ENCODE data around the gene PPFIA4. TPM values are rescaled to one million over a fixed set of nuclear protein-coding genes. Genes with fewer than 3 reads are reported as not detected.

Gene PPFIA4
- total RNA-seq, 3 donors from 2014 or later (not counting 1 experiment from before 2014, with no cell fraction given) = 0.18 to 0.88 (median 0.33) TPM

- DNase-seq (no peak), ATAC-seq (no peak)
- Mint-ChIP-seq H3K27me3 (ENCODE audit: low read depth in 2 of 2) (peaks cover 25 to 36% of the 10 kb centered on the region in 2 donors), H3K36me3 (no peaks in the 10 kb centered on the region), H3K27ac (no peak overlapping the region), H3K4me1 (peaks cover 0 to 4% of the 10 kb centered on the region in 2 donors), H3K4me3 (no peak overlapping the region), H3K9me3 (no peaks in the 10 kb centered on the region)
- H3K4me1 ChIP-seq (ENCODE audit: control insufficient read depth, insufficient read depth, low read length) = no peaks in the 10 kb centered on the region
- no peak overlapping the region for H3K4me3 ChIP-seq (ENCODE audit: low read length)
- H3K27ac ChIP-seq (ENCODE audit: low read length) = no peak overlapping the region
- no peak for TF ChIP-seq CTCF (IDR thresholded peaks at IDR 0.05)
- no peaks in the 10 kb centered on the region for H3K36me3 ChIP-seq (ENCODE audit: control insufficient read depth, insufficient read depth, low read length)
- 75% methylated on average over 8 of the region's 10 CpGs for WGBS (ENCODE audit: insufficient coverage)
- peaks cover 9% of the 10 kb centered on the region for H3K27me3 ChIP-seq (ENCODE audit: control insufficient read depth, insufficient read depth, low read length)
- intact Hi-C loops (cut with micrococcal nuclease) = no loop called here
- H3K9me3 ChIP-seq (ENCODE audit: control insufficient read depth, insufficient read depth, low read length) = no peaks in the 10 kb centered on the region
Observed at GRCh38 chr1:203116091-203116820, 90.0 kb downstream of the PPFIA4 start.

GRCh38 chr1:203117611-203118575, 91.6 kb downstream of the PPFIA4 start:
- H3K9me3 Mint-ChIP-seq = no peaks in the 10 kb centered on the region
- Histone ChIP-seq H3K4me3 (ENCODE audit: low read length) (no peak overlapping the region), H3K27me3 (ENCODE audit: control insufficient read depth, insufficient read depth, low read length) (peaks cover 9% of the 10 kb centered on the region), H3K4me1 (ENCODE audit: control insufficient read depth, insufficient read depth, low read length) (no peaks in the 10 kb centered on the region), H3K27ac (ENCODE audit: low read length) (no peak overlapping the region), H3K9me3 (ENCODE audit: control insufficient read depth, insufficient read depth, low read length) (no peaks in the 10 kb centered on the region), H3K36me3 (ENCODE audit: control insufficient read depth, insufficient read depth, low read length) (no peaks in the 10 kb centered on the region)
- H3K36me3 Mint-ChIP-seq = no peaks in the 10 kb centered on the region
- TF ChIP-seq CTCF (IDR thresholded peaks at IDR 0.05) = no peak
- 35% methylated on average over 32 of the region's 35 CpGs for WGBS (ENCODE audit: insufficient coverage)
- H3K27ac Mint-ChIP-seq = no peak overlapping the region
- peak in 1 of 3 donors; percentile 55 for ATAC-seq
- H3K27me3 Mint-ChIP-seq (ENCODE audit: low read depth in 2 of 2) = peaks cover 25 to 41% of the 10 kb centered on the region in 2 donors
- H3K4me3 Mint-ChIP-seq = no peak overlapping the region
- intact Hi-C loops (cut with micrococcal nuclease) = no loop called here
- DNase-seq = peak in 1 of 2 donors; percentile 25
- peaks cover 0 to 11% of the 10 kb centered on the region in 2 donors for H3K4me1 Mint-ChIP-seq

GRCh38 chr1:203120325-203121153, 94.2 kb downstream of the PPFIA4 start:
- Histone ChIP-seq H3K9me3 (ENCODE audit: control insufficient read depth, insufficient read depth, low read length) (no peaks in the 10 kb centered on the region), H3K27ac (ENCODE audit: low read length) (no peak overlapping the region), H3K4me1 (ENCODE audit: control insufficient read depth, insufficient read depth, low read length) (no peaks in the 10 kb centered on the region), H3K4me3 (ENCODE audit: low read length) (no peak overlapping the region), H3K27me3 (ENCODE audit: control insufficient read depth, insufficient read depth, low read length) (peaks cover 11% of the 10 kb centered on the region), H3K36me3 (ENCODE audit: control insufficient read depth, insufficient read depth, low read length) (no peaks in the 10 kb centered on the region)
- ATAC-seq (no peak), DNase-seq (no peak)
- no peak for TF ChIP-seq CTCF (IDR thresholded peaks at IDR 0.05)
- H3K27me3 Mint-ChIP-seq (ENCODE audit: low read depth in 2 of 2) = peaks cover 31 to 54% of the 10 kb centered on the region in 2 donors
- intact Hi-C loops (cut with micrococcal nuclease) = no loop called here
- no peaks in the 10 kb centered on the region for H3K9me3 Mint-ChIP-seq
- H3K4me1 Mint-ChIP-seq = peaks cover 0 to 11% of the 10 kb centered on the region in 2 donors
- no peak overlapping the region for H3K27ac Mint-ChIP-seq
- WGBS (ENCODE audit: insufficient coverage) = 69% methylated on average over 6 of the region's 7 CpGs
- no peaks in the 10 kb centered on the region for H3K36me3 Mint-ChIP-seq
- H3K4me3 Mint-ChIP-seq = no peak overlapping the region

Measured in natural killer cell (primary cell).